WTC11 (cell line): ENCODE data around the gene ANXA6. TPM values are rescaled to one million over a fixed set of nuclear protein-coding genes. Genes with fewer than 3 reads are reported as not detected.

Experiments used
- ARID4B ChIP-seq: sonication (generic); formaldehyde crosslinking; IDR thresholded peaks from 2 replicates; pipeline ENCODE4 v1.8.0; 2023; ENCODE audit warnings: missing genetic modification reagents, mild to moderate bottlenecking, borderline replicate concordance
- CDX4 ChIP-seq: fragments of 250-450 bp; sonication (Bioruptor Pico); IDR thresholded peaks from 2 replicates; pipeline ENCODE4 v1.9.0; 2021; ENCODE audit warnings: moderate library complexity, mild to moderate bottlenecking, inconsistent platforms, borderline replicate concordance
- CREB1 ChIP-seq: sonication (generic); formaldehyde crosslinking; IDR thresholded peaks from 2 replicates; pipeline ENCODE4 v1.8.0; 2023; ENCODE audit warnings: mild to moderate bottlenecking, missing genetic modification reagents
- CTCF ChIP-seq: fragments of 200-600 bp; IDR thresholded peaks from 2 replicates; pipeline ENCODE4 v1.8.0; 2022; ENCODE audit warnings: antibody characterized with exemption
- EMX1 ChIP-seq: fragments of 250-450 bp; sonication (Bioruptor Pico); IDR thresholded peaks from 2 replicates; pipeline ENCODE4 v1.8.0; 2021; ENCODE audit warnings: mild to moderate bottlenecking
- NFATC4 ChIP-seq: fragments of 250-450 bp; sonication (Bioruptor Pico); IDR thresholded peaks from 2 replicates; pipeline ENCODE4 v1.9.0; 2021; ENCODE audit warnings: mild to moderate bottlenecking
- OVOL2 ChIP-seq: fragments of 250-450 bp; sonication (Bioruptor Pico); IDR thresholded peaks from 2 replicates; pipeline ENCODE4 v1.9.0; 2021; ENCODE audit warnings: mild to moderate bottlenecking, borderline replicate concordance
- PRDM15 ChIP-seq: sonication (generic); formaldehyde crosslinking; IDR thresholded peaks from 2 replicates; pipeline ENCODE4 v1.8.0; 2022; ENCODE audit warnings: missing genetic modification reagents
- SMAD4 ChIP-seq: sonication (generic); formaldehyde crosslinking; IDR thresholded peaks from 2 replicates; pipeline ENCODE4 v1.8.0; 2022; ENCODE audit warnings: mild to moderate bottlenecking, missing genetic modification reagents
- STAT6 ChIP-seq: sonication (generic); formaldehyde crosslinking; conservative IDR thresholded peaks from 2 replicates; pipeline ENCODE4 v1.8.1; 2023; ENCODE audit warnings: mild to moderate bottlenecking, low read depth, missing genetic modification reagents, moderate library complexity
- TCF7 ChIP-seq: sonication (generic); formaldehyde crosslinking; IDR thresholded peaks from 2 replicates; pipeline ENCODE4 v1.8.0; 2022; ENCODE audit warnings: mild to moderate bottlenecking, low read depth, missing genetic modification reagents, moderate library complexity
- TEAD1 ChIP-seq: sonication (generic); formaldehyde crosslinking; IDR thresholded peaks from 2 replicates; pipeline ENCODE4 v1.8.0; 2022; ENCODE audit warnings: mild to moderate bottlenecking, missing genetic modification reagents
- ZBTB43 ChIP-seq: sonication (generic); formaldehyde crosslinking; IDR thresholded peaks from 2 replicates; pipeline ENCODE4 v1.8.1; 2023; ENCODE audit warnings: mild to moderate bottlenecking, missing genetic modification reagents
- ZNF532 ChIP-seq: fragments of 250-450 bp; sonication (Bioruptor Pico); IDR thresholded peaks from 2 replicates; pipeline ENCODE4 v1.9.0; 2021; ENCODE audit warnings: mild to moderate bottlenecking, borderline replicate concordance
- ZSCAN18 ChIP-seq: fragments of 250-450 bp; sonication (Bioruptor Pico); IDR thresholded peaks from 2 replicates; pipeline ENCODE4 v2.1.2; 2022; ENCODE audit warnings: mild to moderate bottlenecking, moderate library complexity
- total RNA-seq: library from RNA; stranded (reverse); gene quantifications from 3 replicates; pipeline ENCODE4 v1.2.3, GENCODE V29; 2021

ANXA6 gene
- total RNA-seq, 1 experiment from 2014 or later: 92.8 TPM

- TF ChIP-seq PRDM15 (no peak), STAT6 (CRISPR knock-in tag) (no peak), ZNF532 (CRISPR knock-in tag) (no peak), CDX4 (CRISPR knock-in tag) (no peak), EMX1 (CRISPR knock-in tag) (no peak), TEAD1 (CRISPR knock-in tag) (0 out of 2 replicates have a peak, but pooled peaks have one; percentile 23), CTCF (no peak), ARID4B (CRISPR knock-in tag) (peak; percentile 58; the same call in 1 of the 2 replicates), SMAD4 (CRISPR knock-in tag) (no peak), OVOL2 (CRISPR knock-in tag) (no peak), NFATC4 (CRISPR knock-in tag) (no peak), ZBTB43 (CRISPR knock-in tag) (no peak), CREB1 (CRISPR knock-in tag) (no peak), TCF7 (no peak), ZSCAN18 (CRISPR knock-in tag) (no peak)
These were observed 76.8 kb downstream of the ANXA6 start, which contains the start of gene TNIP1 (continued) for GRCh38 chr5:151080613-151081430.
